ENCODE data around the gene P2RY11.

The P2RY11 gene

GRCh38 chr19:10083911-10084310, 27.6 kb upstream of the P2RY11 start:
- Histone ChIP-seq H3F3A (ENCODE audit: insufficient read depth, low read length) (peaks cover 5% of the 10 kb centered on the region; the same call in 1 of the 2 replicates), H3K79me2 (ENCODE audit: low read length) (peaks cover 12% of the 10 kb centered on the region; the same call in 1 of the 2 replicates), H3K27me3 (replicated peaks; ENCODE audit: insufficient read depth, low read length) (peaks cover 29% of the 10 kb centered on the region), H3K4me3 (ENCODE audit: low read length) (no peak overlapping the region), H2AFZ (ENCODE audit: low read length) (no peak overlapping the region), H3K4me2 (ENCODE audit: low read depth, low read length) (no peak overlapping the region), H3K9ac (ENCODE audit: low read length) (no peak overlapping the region), H3K36me3 (replicated peaks; ENCODE audit: insufficient read depth, low read length) (no peaks in the 10 kb centered on the region), H3K27ac (ENCODE audit: low read length) (no peak overlapping the region), H3K4me1 (ENCODE audit: low read length) (0 out of 2 replicates have a peak, but pooled peaks cover 4% of the 10 kb centered on the region), H4K20me1 (ENCODE audit: insufficient read depth, low read length) (no peaks in the 10 kb centered on the region), H3K9me3 (replicated peaks; ENCODE audit: insufficient read depth, low read length) (no peaks in the 10 kb centered on the region), H3K9me2 (replicated peaks; ENCODE audit: insufficient read depth, low read length) (no peaks in the 10 kb centered on the region)
- TF ChIP-seq, protein P1, sequence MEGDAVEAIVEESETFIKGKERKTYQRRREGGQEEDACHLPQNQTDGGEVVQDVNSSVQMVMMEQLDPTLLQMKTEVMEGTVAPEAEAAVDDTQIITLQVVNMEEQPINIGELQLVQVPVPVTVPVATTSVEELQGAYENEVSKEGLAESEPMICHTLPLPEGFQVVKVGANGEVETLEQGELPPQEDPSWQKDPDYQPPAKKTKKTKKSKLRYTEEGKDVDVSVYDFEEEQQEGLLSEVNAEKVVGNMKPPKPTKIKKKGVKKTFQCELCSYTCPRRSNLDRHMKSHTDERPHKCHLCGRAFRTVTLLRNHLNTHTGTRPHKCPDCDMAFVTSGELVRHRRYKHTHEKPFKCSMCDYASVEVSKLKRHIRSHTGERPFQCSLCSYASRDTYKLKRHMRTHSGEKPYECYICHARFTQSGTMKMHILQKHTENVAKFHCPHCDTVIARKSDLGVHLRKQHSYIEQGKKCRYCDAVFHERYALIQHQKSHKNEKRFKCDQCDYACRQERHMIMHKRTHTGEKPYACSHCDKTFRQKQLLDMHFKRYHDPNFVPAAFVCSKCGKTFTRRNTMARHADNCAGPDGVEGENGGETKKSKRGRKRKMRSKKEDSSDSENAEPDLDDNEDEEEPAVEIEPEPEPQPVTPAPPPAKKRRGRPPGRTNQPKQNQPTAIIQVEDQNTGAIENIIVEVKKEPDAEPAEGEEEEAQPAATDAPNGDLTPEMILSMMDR (IDR thresholded peaks at IDR 0.05; ENCODE audit: low read length): no peak
- TF ChIP-seq EZH2phosphoT487 (IDR thresholded peaks at IDR 0.05; ENCODE audit: low read length): no peak
- no peak for TF ChIP-seq EZH2 (optimal IDR thresholded peaks at IDR 0.05; ENCODE audit: low read depth, low read length)
- DNase-seq: no peak

GRCh38 chr19:10084803-10085202, 26.7 kb upstream of the P2RY11 start:
- H3K4me2 ChIP-seq (ENCODE audit: low read depth, low read length): no peak overlapping the region
- no peak overlapping the region for H3K27ac ChIP-seq (ENCODE audit: low read length)
- no peak overlapping the region for H3K4me3 ChIP-seq (ENCODE audit: low read length)
- TF ChIP-seq, protein P1 (IDR thresholded peaks at IDR 0.05; ENCODE audit: low read length): no peak
- H3K79me2 ChIP-seq (ENCODE audit: low read length): peaks cover 12% of the 10 kb centered on the region; the same call in 1 of the 2 replicates
- H3K9me3 ChIP-seq (replicated peaks; ENCODE audit: insufficient read depth, low read length): no peaks in the 10 kb centered on the region
- 0 out of 2 replicates have a peak, but pooled peaks cover 4% of the 10 kb centered on the region for H3K4me1 ChIP-seq (ENCODE audit: low read length)
- no peak overlapping the region for H2AFZ ChIP-seq (ENCODE audit: low read length)
- H4K20me1 ChIP-seq (ENCODE audit: insufficient read depth, low read length): no peaks in the 10 kb centered on the region
- H3K27me3 ChIP-seq (replicated peaks; ENCODE audit: insufficient read depth, low read length): peaks cover 20% of the 10 kb centered on the region
- H3K9ac ChIP-seq (ENCODE audit: low read length): no peak overlapping the region
- peaks cover 5% of the 10 kb centered on the region; the same call in 1 of the 2 replicates for H3F3A ChIP-seq (ENCODE audit: insufficient read depth, low read length)
- no peaks in the 10 kb centered on the region for H3K9me2 ChIP-seq (replicated peaks; ENCODE audit: insufficient read depth, low read length)
- no peaks in the 10 kb centered on the region for H3K36me3 ChIP-seq (replicated peaks; ENCODE audit: insufficient read depth, low read length)
- DNase-seq: no peak

DNA sequence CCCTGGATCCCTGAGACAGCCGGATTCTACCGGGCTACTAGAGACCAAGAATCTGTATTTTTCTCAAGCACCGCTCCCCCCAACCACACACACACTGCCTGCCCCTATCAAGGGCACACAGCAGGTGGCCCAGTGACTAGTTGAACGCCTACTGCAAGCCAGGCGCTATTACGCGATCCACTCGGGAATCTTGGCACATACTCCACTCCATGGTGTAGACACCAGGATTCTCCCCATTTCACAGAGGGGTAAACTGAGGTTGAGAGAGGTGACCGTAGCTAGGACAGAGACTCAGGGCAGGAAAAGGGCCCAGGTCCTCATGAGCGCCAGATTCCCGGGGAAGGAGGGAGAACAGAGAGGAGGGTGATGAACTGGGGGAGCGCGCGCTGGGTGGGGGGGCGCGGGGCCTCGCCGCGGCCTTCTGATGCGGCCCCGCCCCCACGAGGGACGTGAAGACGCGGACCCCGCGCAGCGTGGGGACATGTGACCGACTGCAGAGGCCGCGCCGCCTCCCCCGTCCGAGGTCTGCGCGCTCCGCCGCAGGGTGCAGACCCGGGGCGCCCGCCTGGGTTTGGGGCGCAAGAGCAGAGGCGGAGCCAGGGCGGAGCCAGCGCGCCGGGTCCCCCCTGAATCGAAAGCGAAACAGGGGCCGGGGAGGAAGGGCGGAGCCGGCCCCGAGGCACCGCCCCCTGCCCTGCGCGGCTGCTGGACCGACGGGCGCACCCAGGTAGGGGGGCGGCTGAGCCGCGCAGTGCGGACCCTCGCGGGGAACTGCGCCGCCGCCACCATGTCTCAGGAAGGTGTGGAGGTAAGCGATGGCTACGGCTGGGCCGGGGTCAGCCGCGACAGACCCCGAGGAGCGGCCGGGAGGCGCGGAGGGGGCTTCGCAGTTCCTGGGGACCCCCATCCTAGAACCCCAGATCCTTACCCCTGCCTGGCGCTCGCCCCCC, 25.6 kb upstream of the P2RY11 start, which contains the start of gene SHFL:
Gene SHFL, plus strand, starts transcription at position 677 of the 950 bp plus-strand sequence. Its CDS starts 111 bp downstream, at position 788.
- DNase-seq: peak; percentile 80
- Histone ChIP-seq H3K27me3 (replicated peaks; ENCODE audit: insufficient read depth, low read length) (peaks cover 10% of the 10 kb centered on the region), H3K9me3 (replicated peaks; ENCODE audit: insufficient read depth, low read length) (no peaks in the 10 kb centered on the region), H3F3A (ENCODE audit: insufficient read depth, low read length) (peaks cover 5% of the 10 kb centered on the region; the same call in 1 of the 2 replicates), H3K36me3 (replicated peaks; ENCODE audit: insufficient read depth, low read length) (no peaks in the 10 kb centered on the region), H3K4me3 (ENCODE audit: low read length) (peak within 1 kb of the TSS; percentile 97), H4K20me1 (ENCODE audit: insufficient read depth, low read length) (no peaks in the 10 kb centered on the region), H3K4me2 (ENCODE audit: low read depth, low read length) (peak within 1 kb of the TSS; percentile 90), H3K9me2 (replicated peaks; ENCODE audit: insufficient read depth, low read length) (no peaks in the 10 kb centered on the region), H2AFZ (ENCODE audit: low read length) (peak within 1 kb of the TSS; percentile 98), H3K9ac (ENCODE audit: low read length) (peak within 1 kb of the TSS; percentile 82), H3K4me1 (ENCODE audit: low read length) (0 out of 2 replicates have a peak, but pooled peaks cover 4% of the 10 kb centered on the region), H3K27ac (ENCODE audit: low read length) (no peak within 1 kb of the TSS), H3K79me2 (ENCODE audit: low read length) (peaks cover 12% of the 10 kb centered on the region; the same call in 1 of the 2 replicates)
- TF ChIP-seq, protein P1 (IDR thresholded peaks at IDR 0.05; ENCODE audit: low read length): no peak
- TF ChIP-seq EZH2phosphoT487 (IDR thresholded peaks at IDR 0.05; ENCODE audit: low read length) (no peak), EZH2 (optimal IDR thresholded peaks at IDR 0.05; ENCODE audit: low read depth, low read length) (no peak)
